Type B pancreatic cell (in vitro differentiated cells): ENCODE results near the gene BCKDHB. TPM values are rescaled to one million over a fixed set of nuclear protein-coding genes. Genes with fewer than 3 reads are reported as not detected.
"Not testable (repeated sequence)": the region's sequence is repeated elsewhere in the genome, so short reads cannot be mapped to it uniquely, and the experiment has no call there.

Experiments used
- DNase-seq: peaks from one replicate; pipeline ENCODE4 v3.0.0; 2021; ENCODE audit warnings: mixed read lengths; ENCODE audit not compliant: unreplicated experiment; ENCODE audit errors: extremely low spot score
- H3K27ac Mint-ChIP-seq: 2 replicates; pipeline ENCODE4 v1.8.0; 2021; ENCODE audit warnings: mild to moderate bottlenecking, mixed read lengths
- H3K27me3 Mint-ChIP-seq: 2 replicates; pipeline ENCODE4 v1.8.0; 2021; ENCODE audit warnings: mixed read lengths
- H3K36me3 Mint-ChIP-seq: 2 replicates; pipeline ENCODE4 v1.8.0; 2021; ENCODE audit warnings: mixed read lengths
- H3K4me1 Mint-ChIP-seq: one replicate; pipeline ENCODE4 v1.8.0; 2021; ENCODE audit warnings: mixed read lengths; ENCODE audit not compliant: unreplicated experiment
- H3K4me3 Mint-ChIP-seq: 2 replicates; pipeline ENCODE4 v1.8.0; 2021; ENCODE audit warnings: mild to moderate bottlenecking, mixed read lengths
- H3K9me3 Mint-ChIP-seq: 2 replicates; pipeline ENCODE4 v1.8.0; 2021; ENCODE audit warnings: mixed read lengths
- CTCF ChIP-seq: fragments of 200-600 bp; sonication (generic); conservative IDR thresholded peaks from 2 replicates; pipeline ENCODE4 v1.5.0; 2021; ENCODE audit warnings: antibody characterized with exemption, mild to moderate bottlenecking
- total RNA-seq: library from RNA; stranded (reverse); gene quantifications from 2 replicates; pipeline ENCODE4 v1.2.1, GENCODE V29; 2021; ENCODE audit warnings: low replicate concordance

The BCKDHB gene
- total RNA-seq, 1 donor from 2014 or later = 33.2 TPM

DNA sequence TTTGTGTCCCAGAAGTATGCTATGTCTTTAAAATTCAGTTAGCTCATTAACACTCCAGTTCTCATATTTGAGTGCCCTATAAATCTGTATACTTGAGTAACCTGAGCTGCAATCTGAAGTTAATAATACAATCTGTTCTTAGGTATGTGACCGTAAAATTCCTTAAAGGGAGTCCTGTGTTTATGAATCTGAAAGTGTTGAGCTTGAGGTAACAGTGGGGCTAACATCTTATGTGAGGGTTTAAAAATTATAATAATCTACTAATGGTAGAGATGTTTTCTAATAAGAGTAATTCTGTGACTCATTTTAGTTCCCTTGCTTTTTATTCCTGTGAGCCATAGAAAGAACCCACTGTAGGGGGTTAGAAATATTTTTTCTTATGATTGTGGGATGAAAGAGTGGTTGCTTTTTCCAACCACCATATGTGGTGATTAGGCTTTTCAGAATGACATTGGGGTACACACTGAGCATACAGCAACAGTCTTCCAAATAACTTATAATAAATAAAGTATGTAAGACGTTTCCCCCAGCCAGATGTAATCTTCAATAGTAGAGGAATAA lies 121.2 kb downstream of the BCKDHB start:
- Mint-ChIP-seq H3K9me3 (no peaks in the 10 kb centered on the region), H3K27ac (no peak overlapping the region), H3K27me3 (no peaks in the 10 kb centered on the region), H3K36me3 (peaks cover 17% of the 10 kb centered on the region), H3K4me3 (no peak overlapping the region), H3K4me1 (peaks cover 4% of the 10 kb centered on the region)
- no peak for TF ChIP-seq CTCF
- DNase-seq = no peak

GRCh38 chr6:80233262-80233661 lies 126.8 kb downstream of the BCKDHB start:
- Mint-ChIP-seq H3K36me3 (peaks cover 10% of the 10 kb centered on the region), H3K27ac (no peak overlapping the region), H3K4me1 (peaks cover 4% of the 10 kb centered on the region), H3K4me3 (no peak overlapping the region), H3K9me3 (no peaks in the 10 kb centered on the region), H3K27me3 (no peaks in the 10 kb centered on the region)
- TF ChIP-seq CTCF = no peak
- DNase-seq = no peak

- no peak for DNase-seq
- Mint-ChIP-seq H3K9me3 (no peaks in the 10 kb centered on the region), H3K4me3 (no peak overlapping the region), H3K27ac (no peak overlapping the region), H3K4me1 (peaks cover 4% of the 10 kb centered on the region), H3K27me3 (no peaks in the 10 kb centered on the region), H3K36me3 (peaks cover 14% of the 10 kb centered on the region)
- TF ChIP-seq CTCF = no peak
Measured at GRCh38 chr6:80233958-80234357, 127.5 kb downstream of the BCKDHB start.

- no peak for TF ChIP-seq CTCF
- no peak for DNase-seq
Measured at GRCh38 chr6:80234401-80234800, 127.9 kb downstream of the BCKDHB start.

GRCh38 chr6:80234908-80235307 lies 128.4 kb downstream of the BCKDHB start:
- no peak for TF ChIP-seq CTCF
- no peak overlapping the region for H3K4me3 Mint-ChIP-seq
- no peak for DNase-seq
- peaks cover 4% of the 10 kb centered on the region for H3K4me1 Mint-ChIP-seq
- no peaks in the 10 kb centered on the region for H3K27me3 Mint-ChIP-seq
- H3K9me3 Mint-ChIP-seq = no peaks in the 10 kb centered on the region
- H3K36me3 Mint-ChIP-seq = peaks cover 17% of the 10 kb centered on the region
- H3K27ac Mint-ChIP-seq = no peak overlapping the region

More at GRCh38 chr6:80234401-80234800, 127.9 kb downstream of the BCKDHB start:
- no peak overlapping the region for H3K4me3 Mint-ChIP-seq
- no peaks in the 10 kb centered on the region for H3K9me3 Mint-ChIP-seq
- no peaks in the 10 kb centered on the region for H3K27me3 Mint-ChIP-seq
- H3K4me1 Mint-ChIP-seq = peaks cover 4% of the 10 kb centered on the region
- H3K27ac Mint-ChIP-seq = no peak overlapping the region
- H3K36me3 Mint-ChIP-seq = peaks cover 15% of the 10 kb centered on the region

GRCh38 chr6:80235647-80236046 lies 129.2 kb downstream of the BCKDHB start:
- H3K27ac Mint-ChIP-seq = no peak overlapping the region
- no peak for DNase-seq
- H3K4me3 Mint-ChIP-seq = no peak overlapping the region
- H3K9me3 Mint-ChIP-seq = no peaks in the 10 kb centered on the region
- TF ChIP-seq CTCF = no peak
- peaks cover 4% of the 10 kb centered on the region for H3K4me1 Mint-ChIP-seq
- peaks cover 21% of the 10 kb centered on the region for H3K36me3 Mint-ChIP-seq
- H3K27me3 Mint-ChIP-seq = no peaks in the 10 kb centered on the region

- not testable (repeated sequence) for H3K4me3 Mint-ChIP-seq, H3K27me3 Mint-ChIP-seq, DNase-seq, H3K27ac Mint-ChIP-seq, H3K9me3 Mint-ChIP-seq, H3K4me1 Mint-ChIP-seq
- H3K36me3 Mint-ChIP-seq = peaks cover 31% of the 10 kb centered on the region
Measured at GRCh38 chr6:80238754-80239153, 132.3 kb downstream of the BCKDHB start.
